HG03039 (cell line): ENCODE measurements around the gene RELB.

Experiments used
- ATAC-seq: cut with Tn5 transposase; IDR thresholded peaks from one replicate; pipeline ENCODE4 v1.9.1; 2021; ENCODE audit warnings: mild to moderate bottlenecking, moderate library complexity; ENCODE audit not compliant: unreplicated experiment

RELB gene

DNA sequence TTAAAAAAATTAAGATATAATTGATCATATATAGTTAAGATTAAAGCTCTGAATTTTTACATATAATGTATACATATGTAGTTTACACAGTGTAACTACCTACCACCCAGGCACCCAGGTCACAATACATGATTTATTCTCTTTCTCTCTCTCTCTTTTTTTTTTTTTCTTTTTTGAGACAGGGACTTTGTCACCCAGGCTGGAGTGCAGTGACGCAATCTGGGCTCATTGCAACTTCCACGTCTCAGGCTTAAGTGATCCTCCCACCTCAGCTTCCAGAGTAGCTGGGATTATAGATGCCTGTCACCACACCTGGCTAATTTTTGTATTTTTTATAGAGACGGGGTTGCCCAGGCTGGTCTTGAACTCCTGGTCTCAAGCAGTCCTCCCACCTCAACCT, 18.8 kb downstream of the RELB start:
- no peak for ATAC-seq

DNA sequence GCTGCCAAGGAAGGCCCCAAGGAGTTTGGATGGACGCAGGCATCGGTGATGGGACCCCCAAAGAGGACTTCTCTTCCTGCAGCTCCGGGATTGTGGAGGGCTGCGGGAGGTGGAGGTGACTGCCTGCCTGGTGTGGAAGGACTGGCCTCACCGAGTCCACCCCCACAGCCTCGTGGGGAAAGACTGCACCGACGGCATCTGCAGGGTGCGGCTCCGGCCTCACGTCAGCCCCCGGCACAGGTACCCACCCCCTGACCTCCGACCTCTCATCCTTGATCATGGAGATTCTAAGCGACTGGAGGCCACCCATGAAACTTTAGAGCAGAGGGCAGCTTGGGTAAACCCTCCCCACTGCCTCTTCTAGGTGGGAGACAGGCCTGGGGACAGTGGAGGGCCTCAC, 20.7 kb downstream of the RELB start:
- ATAC-seq = no peak

DNA sequence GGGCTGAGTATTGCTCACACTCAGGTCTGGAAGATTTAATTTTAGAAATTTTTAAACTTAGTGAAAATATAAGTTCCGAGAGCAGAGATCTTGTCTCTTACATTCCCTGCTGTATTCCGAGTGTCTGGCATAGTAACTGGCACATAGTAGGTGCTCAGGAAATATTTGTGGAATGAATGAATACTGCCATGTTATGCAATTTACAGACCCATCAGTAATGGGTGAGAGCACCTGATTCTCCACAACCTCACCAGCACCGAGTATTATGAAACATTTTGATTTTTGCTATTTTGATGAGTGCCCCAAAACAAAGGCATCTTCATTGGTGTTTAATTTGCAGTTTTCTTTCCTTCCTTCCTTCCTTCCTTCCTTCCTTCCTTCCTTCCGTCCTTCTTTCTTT, 21.8 kb downstream of the RELB start:
- no peak for ATAC-seq

DNA sequence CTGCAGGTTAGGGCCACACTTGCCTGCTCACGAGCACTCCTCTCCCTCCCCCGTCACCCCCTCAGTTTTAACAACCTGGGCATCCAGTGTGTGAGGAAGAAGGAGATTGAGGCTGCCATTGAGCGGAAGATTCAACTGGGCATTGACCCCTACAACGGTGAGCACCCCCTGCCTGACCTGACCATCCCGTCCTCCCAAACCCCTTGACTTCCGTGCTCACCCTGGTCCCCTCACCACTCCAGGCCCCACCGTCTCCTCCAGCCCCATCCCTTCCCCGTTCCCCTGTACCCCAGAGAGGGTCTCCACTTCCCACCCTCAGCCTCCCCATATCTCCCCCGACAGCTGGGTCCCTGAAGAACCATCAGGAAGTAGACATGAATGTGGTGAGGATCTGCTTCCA, 24.0 kb downstream of the RELB start:
- ATAC-seq = no peak

DNA sequence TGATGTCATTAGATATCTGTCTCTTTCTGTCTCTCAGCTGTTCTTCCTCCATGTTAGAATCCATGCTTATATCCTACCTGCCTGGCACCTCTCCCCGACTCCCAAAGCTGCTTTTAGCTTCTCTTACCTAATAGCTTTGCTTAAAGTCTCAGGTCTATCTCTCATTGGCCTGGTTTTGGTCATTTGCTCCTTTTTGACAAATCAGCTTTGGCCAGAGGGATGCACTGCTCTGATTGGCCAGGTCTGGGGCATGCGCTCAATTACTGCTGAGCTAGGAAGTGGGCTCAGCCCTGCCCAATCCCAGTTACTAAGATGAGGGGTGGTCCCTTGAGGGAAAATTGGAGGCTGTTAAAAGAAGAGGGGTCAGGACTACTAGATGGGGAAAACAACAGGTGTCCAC, 26.1 kb downstream of the RELB start:
- no peak for ATAC-seq

DNA sequence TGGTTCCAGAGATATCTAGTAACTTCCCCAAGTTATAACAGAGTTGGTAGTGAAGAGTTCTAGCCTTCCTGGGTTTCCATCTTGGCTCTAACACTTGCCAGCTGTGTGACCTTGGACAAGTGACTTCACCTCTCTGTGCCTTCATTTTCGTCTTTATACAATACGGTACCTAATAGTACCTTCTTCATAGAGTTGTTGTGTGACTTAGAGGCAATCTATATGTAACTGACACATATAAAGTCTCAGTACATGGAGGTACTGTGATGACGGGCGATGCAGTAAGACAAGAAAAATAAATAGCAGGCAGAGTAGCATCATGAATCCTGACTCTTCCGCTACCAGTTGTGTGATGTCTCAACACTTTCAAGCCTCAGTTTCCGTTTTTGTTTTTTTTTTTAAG, 29.6 kb downstream of the RELB start:
- ATAC-seq = no peak

DNA sequence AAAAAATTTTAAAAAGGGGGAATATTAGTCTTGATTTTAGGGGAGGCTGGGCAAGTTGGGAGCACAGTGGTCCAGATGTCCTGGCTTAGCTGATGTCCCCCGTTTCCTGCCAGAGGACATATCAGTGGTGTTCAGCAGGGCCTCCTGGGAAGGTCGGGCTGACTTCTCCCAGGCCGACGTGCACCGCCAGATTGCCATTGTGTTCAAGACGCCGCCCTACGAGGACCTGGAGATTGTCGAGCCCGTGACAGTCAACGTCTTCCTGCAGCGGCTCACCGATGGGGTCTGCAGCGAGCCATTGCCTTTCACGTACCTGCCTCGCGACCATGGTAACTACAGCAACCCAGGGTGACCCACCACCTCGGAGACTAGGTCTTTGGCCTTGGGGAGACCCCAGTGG, 31.2 kb downstream of the RELB start:
- no peak for ATAC-seq

DNA sequence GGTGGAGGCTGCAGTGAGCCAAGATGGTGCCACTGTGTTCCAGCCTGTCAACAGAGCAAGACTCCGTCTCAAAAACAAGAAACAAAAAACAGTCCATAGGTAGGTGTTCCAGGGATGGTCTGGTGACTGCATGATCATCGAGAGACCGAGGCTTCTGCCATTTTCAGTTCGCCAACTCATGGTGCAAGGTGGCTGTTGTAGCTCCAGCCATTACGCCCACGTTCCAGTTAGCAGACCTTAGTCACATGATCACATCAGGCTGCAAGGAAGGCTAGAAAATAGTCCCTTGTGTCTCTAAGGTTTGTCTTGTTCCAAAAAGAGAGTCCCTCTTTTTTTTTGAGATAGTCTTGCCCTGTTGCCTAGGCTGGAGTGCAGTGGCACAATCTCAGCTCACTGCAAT, 34.5 kb downstream of the RELB start:
- ATAC-seq = no peak

DNA sequence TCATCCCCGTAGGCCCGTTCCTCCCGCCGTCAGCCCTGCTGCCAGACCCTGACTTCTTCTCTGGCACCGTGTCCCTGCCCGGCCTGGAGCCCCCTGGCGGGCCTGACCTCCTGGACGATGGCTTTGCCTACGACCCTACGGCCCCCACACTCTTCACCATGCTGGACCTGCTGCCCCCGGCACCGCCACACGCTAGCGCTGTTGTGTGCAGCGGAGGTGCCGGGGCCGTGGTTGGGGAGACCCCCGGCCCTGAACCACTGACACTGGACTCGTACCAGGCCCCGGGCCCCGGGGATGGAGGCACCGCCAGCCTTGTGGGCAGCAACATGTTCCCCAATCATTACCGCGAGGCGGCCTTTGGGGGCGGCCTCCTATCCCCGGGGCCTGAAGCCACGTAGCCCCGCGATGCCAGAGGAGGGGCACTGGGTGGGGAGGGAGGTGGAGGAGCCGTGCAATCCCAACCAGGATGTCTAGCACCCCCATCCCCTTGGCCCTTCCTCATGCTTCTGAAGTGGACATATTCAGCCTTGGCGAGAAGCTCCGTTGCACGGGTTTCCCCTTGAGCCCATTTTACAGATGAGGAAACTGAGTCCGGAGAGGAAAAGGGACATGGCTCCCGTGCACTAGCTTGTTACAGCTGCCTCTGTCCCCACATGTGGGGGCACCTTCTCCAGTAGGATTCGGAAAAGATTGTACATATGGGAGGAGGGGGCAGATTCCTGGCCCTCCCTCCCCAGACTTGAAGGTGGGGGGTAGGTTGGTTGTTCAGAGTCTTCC, 36.3 kb downstream of the RELB start:
- ATAC-seq = no peak

DNA sequence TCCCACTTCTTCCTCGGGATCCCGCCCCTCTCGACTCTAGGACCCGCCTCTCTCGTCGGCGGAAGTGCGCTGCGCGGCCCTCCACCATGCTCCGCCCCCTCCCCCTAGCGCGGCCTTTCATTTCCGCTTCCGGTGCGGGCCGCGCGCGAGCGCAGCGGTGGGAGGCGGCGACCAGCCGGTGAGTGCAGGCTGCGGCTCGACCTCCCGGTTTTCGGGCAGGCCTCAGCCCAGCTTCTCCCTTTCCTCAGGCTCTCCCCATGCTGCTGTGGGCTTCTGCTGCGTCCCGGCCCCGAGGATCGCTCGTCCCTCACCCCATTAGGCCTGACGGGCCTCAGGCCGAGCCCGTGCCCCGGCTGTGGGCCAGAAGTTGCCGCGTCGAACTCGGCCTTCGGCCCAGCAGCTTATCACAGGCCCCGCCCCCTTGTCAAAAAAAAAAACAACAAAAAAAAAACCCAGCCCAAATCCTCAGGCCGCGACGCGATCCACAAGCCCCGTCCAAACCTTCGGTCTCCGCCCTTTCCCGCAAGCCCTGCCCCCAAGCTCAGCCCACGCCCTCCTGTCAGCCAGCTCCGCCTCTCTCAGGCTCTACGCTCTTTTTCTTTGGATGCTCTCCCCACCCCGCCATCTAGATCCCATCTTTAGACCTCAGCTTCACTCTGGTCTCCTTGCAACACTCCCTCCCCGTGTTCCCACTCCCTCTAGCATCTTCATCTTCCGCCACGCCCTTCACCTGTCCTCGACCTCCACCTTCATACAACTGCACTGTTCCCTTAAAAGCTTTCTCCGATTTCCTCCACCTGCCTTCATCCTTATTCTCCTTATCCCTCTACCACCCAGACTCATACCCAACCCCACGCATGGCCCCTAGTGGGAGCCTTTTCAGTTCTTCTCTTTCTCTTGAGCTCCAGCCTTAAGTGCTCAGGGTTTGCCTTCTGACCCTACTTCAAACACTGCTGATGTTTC, 37.9 kb downstream of the RELB start, which contains the start of gene CLASRP:
Gene CLASRP (plus strand): TSS at position 115 of the 963 bp plus-strand sequence. CDS start 1,168 bp downstream, outside the sequence.
- peak; percentile 74 for ATAC-seq

DNA sequence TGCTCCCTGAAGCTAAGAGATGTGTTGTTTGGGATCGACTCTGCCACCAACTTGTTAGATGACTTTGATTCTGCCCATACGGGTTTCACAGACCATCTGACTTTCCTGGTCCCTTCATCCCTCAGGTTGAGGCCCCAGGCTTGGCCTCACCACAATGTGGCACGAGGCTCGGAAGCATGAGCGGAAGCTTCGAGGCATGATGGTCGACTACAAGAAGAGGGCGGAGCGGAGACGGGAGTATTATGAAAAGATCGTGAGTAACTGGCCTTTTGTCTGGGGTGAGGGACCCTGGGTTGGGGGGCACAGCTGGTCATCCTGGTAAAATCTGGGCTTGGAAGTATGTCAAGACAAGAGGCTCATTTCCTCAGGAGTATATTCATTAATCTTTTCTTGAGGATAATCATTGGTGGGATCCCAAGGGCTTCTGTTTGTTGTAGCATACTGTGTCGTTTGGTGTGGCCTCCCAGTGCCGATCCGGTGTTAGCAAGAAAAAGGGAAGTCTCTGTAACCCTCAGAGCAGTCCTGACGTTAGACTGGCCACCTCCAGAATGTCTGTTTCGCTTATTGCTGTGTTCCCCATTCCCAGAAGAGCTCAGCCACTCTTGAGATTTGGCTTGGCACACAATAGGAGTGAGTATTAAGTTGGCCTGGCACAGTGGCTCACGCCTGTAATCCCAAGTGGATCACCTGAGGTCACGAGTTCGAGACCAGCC, 39.0 kb downstream of the RELB start:
- no peak for ATAC-seq

DNA sequence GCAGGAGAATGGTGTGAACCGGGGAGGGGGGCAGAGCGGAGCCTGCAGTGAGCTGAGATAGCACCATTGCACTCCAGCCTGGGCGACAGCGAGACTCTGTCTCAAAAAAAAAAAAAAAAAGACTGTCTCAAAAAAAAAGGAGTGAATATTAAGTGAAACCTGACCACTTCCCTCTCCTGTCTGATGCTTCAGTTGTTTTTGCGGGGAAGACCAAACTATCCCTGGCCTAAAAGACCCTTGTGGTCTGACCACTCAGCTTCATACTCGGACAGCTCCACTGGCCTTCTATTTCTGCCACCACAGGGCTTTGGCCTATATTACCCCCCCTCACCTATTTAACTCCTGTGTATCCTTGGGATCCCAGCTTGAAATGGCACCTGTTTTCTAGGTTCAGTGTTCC, 39.9 kb downstream of the RELB start:
- ATAC-seq = no peak

DNA sequence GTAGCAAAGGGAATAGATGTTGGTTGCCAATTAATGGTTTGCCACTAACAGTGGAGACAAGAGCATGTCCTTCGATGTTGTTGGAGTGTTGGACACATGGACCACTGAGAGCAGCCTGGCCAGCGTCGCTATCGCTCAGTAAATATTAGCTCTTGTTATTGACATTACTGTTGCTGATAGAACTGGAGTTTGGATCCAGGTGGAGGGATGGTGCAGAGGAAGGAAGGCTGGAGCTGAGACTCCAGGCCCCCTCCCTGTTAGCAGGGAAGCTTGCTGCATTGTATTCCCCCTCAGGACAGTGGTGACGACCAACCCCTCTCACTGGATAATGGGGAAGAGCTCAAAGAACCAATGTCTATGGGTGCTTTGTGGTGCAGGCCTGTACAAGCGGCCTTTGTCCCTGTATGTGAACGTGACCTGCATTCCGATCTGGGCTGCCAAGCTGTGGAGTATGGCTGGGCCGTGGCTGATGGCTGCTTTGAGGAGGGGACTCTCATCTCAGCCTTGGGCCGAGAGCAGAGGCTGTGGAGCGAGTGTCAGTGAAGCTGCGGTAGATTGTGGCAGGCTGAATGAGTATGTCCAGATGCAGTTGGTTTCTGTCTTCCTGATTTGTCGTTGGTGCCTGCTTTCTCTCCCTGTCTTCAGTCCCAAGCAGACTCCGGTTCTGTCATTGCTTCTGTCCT, 44.5 kb downstream of the RELB start:
- no peak for ATAC-seq

DNA sequence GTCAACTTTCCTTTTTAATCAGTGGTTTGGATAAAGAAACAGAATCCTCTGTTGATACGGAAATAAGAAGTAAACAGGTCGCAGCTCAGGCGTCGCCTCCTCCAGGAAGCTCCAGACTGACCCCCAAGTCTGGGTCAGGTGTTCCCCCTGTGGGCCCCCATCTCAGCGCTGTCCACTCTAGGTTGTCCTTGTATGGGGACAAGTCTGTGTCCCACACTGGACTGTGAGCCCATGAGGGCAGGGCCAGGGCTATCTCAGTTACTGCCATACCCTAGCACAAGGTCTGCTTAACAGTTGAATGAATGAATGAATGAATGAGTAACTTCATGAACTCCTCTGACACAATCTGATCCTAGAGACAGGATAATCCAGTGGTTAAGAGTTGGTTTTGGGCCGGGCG, 45.1 kb downstream of the RELB start:
- no peak for ATAC-seq

DNA sequence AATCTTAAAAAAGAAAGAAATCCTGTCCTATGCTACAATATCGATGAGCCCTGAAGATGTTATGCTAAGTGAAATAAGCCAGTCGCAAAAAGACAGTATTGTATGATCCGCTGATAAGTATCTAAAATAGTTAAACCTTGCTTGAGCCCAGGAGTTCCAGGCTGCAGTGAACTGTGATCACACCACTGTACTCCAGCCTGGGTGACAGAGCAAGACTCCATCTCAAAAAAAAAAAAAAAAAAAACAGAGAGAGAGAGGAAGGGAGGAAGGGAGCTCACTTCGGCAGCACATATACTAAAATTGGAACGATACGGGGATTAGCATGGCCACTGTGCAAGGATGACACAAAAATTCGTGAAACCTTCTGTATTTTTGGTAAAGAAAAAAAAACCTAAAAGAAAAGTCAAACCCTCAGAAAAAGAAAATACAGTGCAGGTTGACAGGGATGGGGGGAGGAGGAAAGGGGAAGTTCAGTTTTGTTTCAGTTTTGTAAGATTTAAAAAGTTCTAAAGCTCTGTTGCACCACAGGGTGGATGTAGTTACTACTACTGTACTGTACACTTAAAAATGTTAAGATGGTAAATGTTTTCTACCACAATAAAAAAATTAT, 46.0 kb downstream of the RELB start:
- ATAC-seq = no peak

DNA sequence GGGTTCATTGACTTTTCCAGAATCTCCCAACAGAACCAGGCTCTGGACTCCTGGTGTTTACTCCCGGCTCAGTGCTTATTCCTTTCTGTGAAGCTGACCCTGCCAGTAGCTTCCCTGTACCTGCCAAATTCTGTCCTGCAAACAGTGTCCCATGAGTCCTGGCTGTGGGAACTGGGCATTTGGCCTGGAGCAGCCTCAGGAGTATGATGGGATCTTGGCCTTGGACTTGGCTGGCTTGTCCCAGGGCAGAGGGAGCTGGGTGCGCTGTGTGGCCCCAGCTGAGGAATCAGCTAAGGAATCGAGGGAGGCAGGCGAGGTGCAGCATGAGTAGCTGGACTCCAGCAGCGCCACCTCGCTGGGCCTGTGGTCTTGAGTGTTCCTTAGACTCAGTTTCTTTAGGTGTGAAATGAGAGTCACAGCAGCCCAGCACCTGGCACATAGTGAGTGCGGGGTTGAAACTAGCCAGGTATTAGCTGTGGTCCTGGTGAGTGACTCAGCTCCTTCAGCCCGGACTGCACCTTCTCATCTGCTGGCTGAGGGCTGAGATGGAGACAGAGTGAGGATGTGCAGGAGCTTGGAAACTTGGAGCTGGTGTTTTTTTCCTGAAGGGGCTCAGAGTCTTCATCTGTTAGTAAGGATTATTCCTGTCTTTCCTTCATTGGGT, 47.9 kb downstream of the RELB start:
- ATAC-seq = no peak

DNA sequence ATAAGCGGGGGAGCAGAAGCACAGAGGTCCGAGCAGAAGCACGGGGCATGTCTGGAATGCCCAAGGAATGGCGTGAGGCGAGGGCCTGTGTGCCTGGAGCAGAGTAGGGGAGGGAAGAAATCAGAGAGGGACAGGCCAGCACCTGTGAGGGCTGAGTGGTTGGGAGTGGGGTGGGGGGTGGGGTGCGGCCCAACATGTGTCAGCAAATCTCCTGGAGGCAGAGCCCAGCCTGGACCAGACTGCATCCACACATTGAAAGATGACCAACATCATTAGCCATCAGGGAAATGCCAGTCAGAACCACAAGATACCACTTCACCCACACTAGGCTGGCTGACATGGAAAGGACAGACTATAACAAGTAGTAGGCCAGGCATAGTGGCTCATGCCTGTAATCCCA, 48.8 kb downstream of the RELB start:
- no peak for ATAC-seq

DNA sequence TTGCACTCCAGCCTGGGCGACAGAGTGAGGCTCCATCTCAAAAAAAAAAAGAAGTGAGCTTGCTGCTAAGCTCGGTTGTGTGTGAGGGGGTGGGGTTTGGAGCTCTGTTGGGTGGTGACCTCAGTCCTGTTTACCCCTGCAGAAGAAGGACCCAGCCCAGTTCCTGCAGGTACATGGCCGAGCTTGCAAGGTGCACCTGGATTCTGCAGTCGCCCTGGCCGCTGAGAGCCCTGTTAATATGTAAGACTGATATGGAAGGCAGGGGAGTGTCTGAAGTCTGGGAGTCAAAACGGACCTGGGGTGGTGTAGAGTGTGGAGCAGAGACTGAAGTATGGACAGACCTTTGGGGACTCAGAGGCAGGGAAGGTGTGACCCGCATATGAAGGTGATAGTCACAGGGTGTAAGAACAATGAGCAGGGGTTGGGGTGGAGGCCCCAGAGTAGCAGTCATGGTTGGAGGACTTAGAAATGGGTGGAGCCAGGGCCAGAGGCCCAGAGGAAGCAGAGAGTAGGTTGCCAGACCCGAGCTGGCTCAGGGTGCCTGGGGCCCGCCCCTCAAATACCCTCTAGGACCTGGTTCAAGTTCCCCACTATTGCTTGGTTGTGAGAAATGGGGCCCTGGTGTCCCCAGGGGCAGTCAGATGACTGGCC, 50.8 kb downstream of the RELB start:
- no peak for ATAC-seq

DNA sequence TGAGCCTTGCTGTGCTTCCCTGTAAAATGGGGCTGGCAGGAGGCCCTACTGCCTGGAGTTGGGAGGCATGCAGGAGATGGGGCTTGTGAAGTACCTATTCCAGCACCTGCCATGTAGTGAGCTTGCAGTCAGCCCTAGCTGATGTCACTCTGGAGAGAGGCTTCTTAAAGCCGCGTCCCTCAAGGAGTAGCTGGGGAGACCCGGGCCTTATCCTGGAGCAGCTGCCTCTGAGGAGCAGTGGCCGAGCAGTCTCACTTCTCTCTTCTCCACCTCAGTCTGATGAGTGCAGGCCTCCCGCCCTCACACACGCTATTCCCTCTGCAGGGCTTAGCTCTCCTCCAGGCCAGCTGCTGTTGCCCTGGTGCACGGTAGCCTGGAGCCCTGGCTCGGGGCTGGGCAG, 55.6 kb downstream of the RELB start:
- ATAC-seq = no peak
